Fibroblast of skin of right biceps (primary cell): ENCODE results near the gene CEP128.

Experiments used
- DNase-seq: peaks from one replicate; pipeline ENCODE4 v3.0.0-alpha.2; 2013

The CEP128 gene

DNA sequence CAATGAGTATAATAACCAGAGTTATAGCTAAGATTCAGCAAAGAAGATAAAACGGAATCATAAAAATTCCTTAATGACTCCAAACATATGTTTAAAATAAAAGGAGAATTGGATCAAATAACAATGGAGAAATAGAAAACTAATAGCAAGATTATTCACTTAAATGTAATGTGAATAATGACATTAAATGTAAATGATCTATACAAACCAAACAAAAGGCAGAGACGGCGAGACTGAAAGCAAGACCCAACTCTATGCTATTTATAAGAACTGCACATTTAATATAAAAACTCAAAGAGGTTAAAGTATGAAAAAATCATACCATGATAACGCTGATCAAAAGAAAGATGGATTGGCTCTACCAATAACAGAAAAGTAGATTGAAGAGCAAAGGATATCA is 10.0 kb upstream of the CEP128 start:
- no peak for DNase-seq

- no peak for DNase-seq
Observed at GRCh38 chr14:80948291-80948690, 6.8 kb upstream of the CEP128 start.

DNA sequence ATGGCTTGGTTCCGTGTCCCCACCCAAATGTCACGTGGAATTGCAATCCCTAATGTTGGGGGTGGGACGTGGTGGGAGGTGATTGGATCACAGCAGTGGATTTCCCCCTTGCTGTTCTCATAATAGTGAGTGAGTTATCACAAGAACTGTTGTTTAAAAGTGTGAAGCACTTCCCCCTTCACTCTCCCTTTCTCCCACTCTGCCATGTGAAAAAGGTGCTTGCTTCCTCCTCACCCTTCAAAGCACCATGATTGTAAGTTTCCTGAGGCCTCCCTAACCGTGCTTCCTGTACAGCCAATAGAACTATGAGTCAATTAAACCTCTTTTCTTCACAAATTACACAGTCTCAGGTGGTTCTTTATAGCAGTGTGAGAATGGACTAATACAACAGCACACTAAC is 5.3 kb upstream of the CEP128 start:
- no peak for DNase-seq

DNA sequence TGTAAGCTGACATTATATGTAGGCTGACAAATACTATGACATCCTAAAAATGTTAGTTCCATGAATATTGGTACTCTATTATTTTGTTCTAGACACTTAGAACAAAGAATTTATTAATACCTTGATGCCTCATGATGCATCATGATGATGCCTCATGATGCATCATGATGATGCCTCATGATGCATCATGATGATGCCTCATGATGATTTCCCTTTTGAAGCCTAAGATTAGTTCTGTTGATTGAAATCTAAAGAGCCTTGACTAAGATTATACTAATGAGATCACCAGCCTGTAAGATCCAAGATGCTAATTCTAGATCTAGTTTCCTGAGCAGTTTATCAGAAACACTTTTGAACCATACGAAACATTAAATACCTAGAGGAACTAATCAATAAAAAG is 4.6 kb upstream of the CEP128 start:
- no peak for DNase-seq

GRCh38 chr14:80944861-80945617 is 3.5 kb upstream of the CEP128 start:
- no peak for DNase-seq

GRCh38 chr14:80942191-80942600 is 658 bp upstream of the CEP128 start:
- no peak for DNase-seq

GRCh38 chr14:80940146-80940545 is 1.4 kb downstream of the CEP128 start:
- no peak for DNase-seq

DNA sequence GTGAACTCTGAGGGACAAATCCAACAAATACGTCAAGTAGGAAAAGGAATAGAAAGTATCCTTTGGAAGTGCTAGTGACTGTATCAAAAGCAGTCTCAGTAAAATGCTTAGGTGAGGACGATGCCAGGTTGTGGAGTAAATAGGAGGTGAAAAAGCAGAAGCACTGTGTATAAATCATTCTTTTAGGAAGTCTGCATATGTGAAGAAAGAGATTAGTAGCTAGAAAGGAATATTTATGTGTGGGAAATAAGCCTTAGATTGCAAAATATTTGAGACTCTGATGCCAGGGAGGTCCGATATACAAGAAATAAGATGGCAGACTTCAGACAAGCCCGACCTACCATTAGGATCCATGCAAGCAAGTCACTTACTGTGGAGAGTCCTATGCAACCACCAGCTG is 7.9 kb downstream of the CEP128 start:
- DNase-seq: no peak

- no peak for DNase-seq
Observed at GRCh38 chr14:80933282-80933681, 8.3 kb downstream of the CEP128 start.

- peak; percentile 91 for DNase-seq
Observed at GRCh38 chr14:80930836-80931389, 10.6 kb downstream of the CEP128 start.

GRCh38 chr14:80930095-80930494 is 11.4 kb downstream of the CEP128 start:
- DNase-seq: no peak

DNA sequence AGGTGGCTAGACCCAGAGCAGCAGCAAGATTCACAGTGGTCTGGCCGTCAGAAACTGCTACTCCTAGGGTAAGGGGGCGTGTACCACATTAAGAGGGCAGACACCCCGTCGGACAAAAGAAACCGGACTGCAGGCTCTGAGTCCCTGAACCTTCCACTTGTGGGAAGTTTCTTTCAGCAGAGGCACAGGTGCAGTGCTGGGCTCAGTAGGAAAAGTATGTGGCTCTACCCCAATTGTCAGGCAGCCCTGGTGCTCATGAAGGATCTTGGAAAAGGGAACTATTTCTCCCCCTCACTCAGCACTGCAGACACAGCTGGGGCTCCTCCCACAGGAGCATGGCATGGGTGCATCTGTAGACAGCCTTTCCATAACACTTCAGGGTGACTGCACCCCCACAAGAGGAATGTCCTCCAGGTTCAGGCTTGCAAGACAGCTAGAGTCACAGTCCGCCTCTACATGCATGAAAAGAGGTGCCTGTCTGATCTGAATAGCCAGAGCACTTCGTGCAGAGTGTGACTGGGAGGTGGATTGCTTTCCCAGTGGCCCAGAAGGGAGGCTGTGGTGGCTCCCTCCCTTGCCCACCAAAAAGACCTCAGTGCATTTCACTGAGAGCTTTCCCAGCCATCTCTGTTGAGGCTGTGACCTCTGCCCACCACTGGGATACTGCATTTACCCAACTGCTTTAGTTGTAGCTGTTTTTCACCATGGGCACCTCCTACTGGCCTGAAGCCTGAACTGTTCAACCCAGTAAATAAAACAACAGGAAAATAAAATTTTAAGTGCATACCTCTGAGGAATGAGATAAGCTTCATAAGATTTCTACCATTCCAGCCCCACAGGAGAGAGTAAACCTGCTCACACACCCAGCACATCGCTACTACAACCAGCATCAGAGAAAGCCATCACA is 14.2 kb downstream of the CEP128 start:
- no peak for DNase-seq

DNA sequence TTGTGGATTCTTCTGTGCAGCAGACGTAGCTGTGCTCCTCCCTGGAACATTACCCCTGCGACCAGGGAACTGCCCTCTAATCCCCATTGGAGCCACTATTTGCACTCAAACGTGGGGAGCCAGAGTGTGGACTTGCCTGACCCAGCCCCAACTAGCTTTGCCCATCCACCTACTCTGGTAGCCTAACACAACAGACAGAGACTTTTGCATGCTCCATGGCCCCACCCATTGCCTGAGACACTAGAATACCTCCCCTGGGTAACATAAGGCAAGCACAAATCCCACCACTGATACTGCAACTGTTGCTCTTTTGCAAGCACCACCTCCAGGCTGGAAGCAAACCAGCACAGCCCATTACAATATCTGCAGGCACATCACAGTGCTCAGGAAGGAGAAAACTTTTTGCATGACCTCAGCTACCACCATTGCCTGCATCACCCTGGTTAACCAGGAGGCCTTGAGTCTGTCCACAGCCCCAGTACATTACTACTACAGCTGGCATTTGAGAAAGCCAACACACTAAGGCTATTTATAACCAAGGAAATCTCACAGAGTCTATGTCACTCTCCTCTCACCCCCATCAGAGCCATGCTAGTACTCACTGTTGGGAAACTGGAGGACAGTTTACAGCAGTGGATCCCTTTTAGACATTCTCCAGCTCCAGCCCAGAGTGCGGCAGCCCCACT is 15.0 kb downstream of the CEP128 start:
- peak; percentile 83 for DNase-seq

DNA sequence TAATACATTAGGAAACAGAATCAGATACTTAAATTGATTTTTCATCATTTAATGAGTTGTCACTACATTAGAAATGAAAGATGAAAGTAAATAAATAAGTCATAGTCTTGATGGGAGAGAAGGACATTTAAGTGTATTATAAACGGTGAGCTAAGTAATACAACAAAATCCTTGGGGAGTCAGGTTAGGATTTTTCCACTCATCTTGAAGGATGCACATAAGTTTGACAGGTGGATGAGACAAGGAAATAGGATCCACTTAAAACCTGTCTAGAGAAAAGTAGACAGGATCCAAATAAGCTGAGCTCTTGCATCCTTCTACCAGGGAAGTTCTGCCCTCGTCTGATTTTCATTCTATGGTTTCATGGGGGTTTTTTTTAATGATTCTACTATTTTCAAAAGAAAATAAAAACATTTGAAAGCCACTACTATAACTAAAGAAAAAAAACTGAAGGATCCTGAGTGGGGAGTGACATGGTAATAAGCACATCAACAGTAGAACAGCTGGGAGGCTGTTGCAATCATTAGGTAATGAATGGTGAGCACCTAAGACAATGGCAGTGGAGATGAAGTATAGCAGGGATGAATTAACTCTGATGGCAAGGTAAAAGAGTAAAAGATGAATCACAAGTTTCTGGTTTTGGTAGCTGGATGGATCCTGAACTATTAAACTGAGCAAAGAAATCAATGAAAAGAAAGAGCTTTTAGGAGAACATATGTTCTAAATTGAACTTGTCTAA is 17.0 kb downstream of the CEP128 start:
- no peak for DNase-seq

- DNase-seq: no peak
Observed at GRCh38 chr14:80923368-80923767, 18.2 kb downstream of the CEP128 start.

DNA sequence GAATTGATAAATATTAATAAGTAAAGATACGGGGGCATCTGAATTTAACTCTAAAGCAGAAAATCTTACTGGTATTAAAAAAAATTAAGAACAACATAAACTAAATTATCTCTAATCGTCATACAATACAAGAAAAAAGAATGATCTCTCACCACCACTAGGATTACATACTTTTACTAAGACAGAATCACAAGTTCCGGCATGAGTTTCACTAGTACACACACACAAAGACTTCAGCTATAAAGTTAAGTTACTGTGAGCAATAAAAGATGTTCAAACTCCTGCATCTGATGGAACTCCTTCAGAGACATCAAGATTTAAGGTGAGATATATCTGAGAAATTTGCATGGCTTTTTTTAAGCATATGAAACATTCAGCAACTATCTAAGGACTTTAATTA is 21.9 kb downstream of the CEP128 start:
- no peak for DNase-seq

DNA sequence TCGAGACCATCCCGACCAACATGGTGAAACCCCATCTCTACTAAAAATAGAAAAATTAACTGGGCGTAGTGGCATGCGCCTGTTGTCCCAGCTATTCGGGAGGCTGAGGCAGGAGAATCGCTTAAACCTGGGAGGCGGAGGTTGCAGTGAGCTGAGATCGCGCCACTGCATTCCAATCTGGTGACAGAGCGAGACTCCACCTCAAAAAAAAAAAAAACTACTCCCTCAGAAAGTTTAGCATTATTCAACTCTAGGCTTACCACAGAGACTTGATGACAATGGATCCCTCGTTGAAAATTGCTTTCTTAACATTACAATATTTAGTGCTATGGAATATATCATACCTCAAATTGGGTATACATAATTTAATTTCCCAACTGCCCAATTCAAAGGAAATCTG is 29.5 kb downstream of the CEP128 start:
- peak; percentile 13 for DNase-seq

- DNase-seq: peak; percentile 44
Observed at GRCh38 chr14:80906946-80907345, 34.6 kb downstream of the CEP128 start.

GRCh38 chr14:80906336-80906735 is 35.2 kb downstream of the CEP128 start:
- DNase-seq: no peak

DNA sequence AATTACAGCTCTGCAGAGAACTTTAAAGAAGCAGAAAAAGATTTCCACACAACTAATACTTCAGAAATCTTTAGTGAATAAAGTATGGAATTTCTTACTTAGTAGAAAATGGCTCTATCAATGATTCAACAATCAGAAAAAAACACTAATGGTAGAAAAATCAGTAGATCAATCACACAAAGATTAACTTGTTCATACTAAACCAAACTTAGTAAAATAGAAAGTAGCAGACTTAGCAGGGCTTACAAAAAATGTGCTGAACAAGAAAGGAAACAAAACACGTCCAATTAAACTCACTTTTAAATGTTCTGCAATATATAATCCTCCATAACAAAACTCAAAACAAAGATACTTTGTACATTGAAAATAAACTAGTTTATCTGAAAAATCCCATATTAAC is 38.9 kb downstream of the CEP128 start:
- DNase-seq: no peak

GRCh38 chr14:80901822-80902221 is 39.7 kb downstream of the CEP128 start:
- DNase-seq: no peak

DNA sequence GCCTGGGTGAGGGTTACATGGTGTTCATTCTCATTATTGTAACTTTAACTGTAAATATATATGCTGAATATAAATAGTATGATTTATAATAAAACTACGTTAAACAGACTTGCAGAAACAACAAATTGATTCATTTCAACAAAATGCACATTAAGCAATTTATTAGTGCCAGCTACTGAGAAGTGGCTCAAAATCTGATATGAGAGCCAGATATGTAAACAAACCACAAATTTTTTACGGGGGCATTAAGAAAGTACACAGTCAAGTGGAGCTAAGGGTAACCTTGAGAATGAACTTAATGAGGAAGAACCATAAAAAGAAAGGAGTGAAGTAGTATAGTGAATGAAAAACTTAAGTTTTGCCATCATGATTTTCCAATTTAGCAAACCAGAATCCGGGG is 40.3 kb downstream of the CEP128 start:
- no peak for DNase-seq

DNA sequence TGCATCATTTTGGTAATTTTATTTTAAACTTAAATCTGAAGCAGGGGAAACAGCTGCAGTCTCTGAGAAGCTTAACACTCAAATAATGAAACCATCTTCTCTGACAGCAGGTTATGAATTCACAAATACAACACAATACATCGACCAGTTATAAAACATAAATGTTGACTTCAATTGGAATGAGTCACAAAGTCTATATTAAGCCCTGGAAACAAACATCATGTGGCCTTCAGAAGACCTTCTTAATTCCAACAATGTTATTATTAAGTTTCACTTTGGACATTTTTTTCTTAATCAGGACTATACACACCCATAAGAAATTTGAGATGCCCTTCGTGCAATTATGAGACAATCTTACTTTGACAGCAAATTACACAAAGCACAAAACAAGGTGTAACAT is 68.9 kb downstream of the CEP128 start:
- no peak for DNase-seq
